DOHH2 (cell line): ENCODE data around the gene MIS12.
A peak's percentile ranks its signal among the peaks of the same experiment; 100 is the strongest.

Experiments
- H3F3A ChIP-seq: fragments of 200-600 bp; sonication (generic), shearing (Covaris generic); 2 replicates; pipeline ENCODE4 v1.6.0; 2016; ENCODE audit warnings: antibody characterized with exemption, mild to moderate bottlenecking; ENCODE audit not compliant: control insufficient read depth, insufficient read depth
- H3K27ac ChIP-seq: fragments of 200-600 bp; sonication (generic); 2 replicates; pipeline ENCODE4 v1.5.1; 2014; ENCODE audit warnings: low read depth, mild to moderate bottlenecking, low read length, moderate library complexity
- H3K27me3 ChIP-seq: fragments of 200-600 bp; sonication (generic); 2 replicates; pipeline ENCODE4 v1.6.1; 2014; ENCODE audit warnings: mild to moderate bottlenecking, low read length, mixed read lengths; ENCODE audit not compliant: control insufficient read depth
- H3K36me3 ChIP-seq: fragments of 200-600 bp; sonication (generic); 2 replicates; pipeline ENCODE4 v1.6.1; 2014; ENCODE audit warnings: mild to moderate bottlenecking, low read length, moderate library complexity, mixed read lengths; ENCODE audit not compliant: control insufficient read depth
- H3K4me1 ChIP-seq: fragments of 200-600 bp; sonication (generic); 2 replicates; pipeline ENCODE4 v1.6.1; 2014; ENCODE audit warnings: mild to moderate bottlenecking, low read length, mixed read lengths; ENCODE audit not compliant: control insufficient read depth
- H3K4me2 ChIP-seq: fragments of 200-600 bp; sonication (generic); 2 replicates; pipeline ENCODE4 v1.6.0; 2014; ENCODE audit warnings: mild to moderate bottlenecking, low read length, moderate library complexity
- H3K4me3 ChIP-seq: fragments of 200-600 bp; sonication (generic); 2 replicates; pipeline ENCODE4 v1.5.1; 2014; ENCODE audit warnings: mild to moderate bottlenecking, low read length, mixed read lengths
- H3K79me2 ChIP-seq: fragments of 200-600 bp; sonication (generic); 2 replicates; pipeline ENCODE4 v1.6.1; 2014; ENCODE audit warnings: mild to moderate bottlenecking, low read length, mixed read lengths; ENCODE audit not compliant: control insufficient read depth
- H3K9me2 ChIP-seq: fragments of 200-600 bp; sonication (generic); replicated peaks from 2 replicates; pipeline ENCODE4 v1.6.1; 2014; ENCODE audit warnings: mild to moderate bottlenecking, low read length, mixed read lengths; ENCODE audit not compliant: control insufficient read depth
- H3K9me3 ChIP-seq: fragments of 200-600 bp; sonication (generic); 2 replicates; pipeline ENCODE4 v1.6.1; 2014; ENCODE audit warnings: antibody characterized with exemption, low read length, mixed read lengths; ENCODE audit not compliant: control insufficient read depth, insufficient read depth
- H4K20me1 ChIP-seq: fragments of 200-600 bp; sonication (generic); 2 replicates; pipeline ENCODE4 v1.6.0; 2014; ENCODE audit warnings: low read depth, mild to moderate bottlenecking, antibody characterized with exemption, low read length, moderate library complexity; ENCODE audit not compliant: control insufficient read depth, insufficient read depth
- CTCF ChIP-seq: fragments of 200-600 bp; sonication (generic); IDR thresholded peaks from one replicate; pipeline ENCODE4 v1.5.1; 2014; ENCODE audit warnings: antibody characterized with exemption, mild to moderate bottlenecking, low read depth, low read length; ENCODE audit not compliant: poor library complexity, severe bottlenecking
- EZH2phosphoT487 ChIP-seq: fragments of 200-600 bp; sonication (generic); IDR thresholded peaks from 2 replicates; pipeline ENCODE4 v1.6.1; 2017; ENCODE audit warnings: borderline replicate concordance, mild to moderate bottlenecking, antibody characterized with exemption, low read length, moderate library complexity, mixed read lengths

MIS12 gene

GRCh38 chr17:5485270-5486205, 828 bp upstream of the MIS12 start, which contains the start of gene DERL2:
TSS of gene DERL2 (minus strand) at chr17:5486178. CDS start at chr17:5486161, 17 bp downstream.
- peaks cover 3% of the 10 kb centered on the region; the same call in 1 of the 2 replicates for H3F3A ChIP-seq
- H3K4me3 ChIP-seq = peak within 1 kb of the TSS; percentile 92
- H3K27ac ChIP-seq = peak within 1 kb of the TSS; percentile 94
- H3K36me3 ChIP-seq = peaks cover 82% of the 10 kb centered on the region
- H3K9me3 ChIP-seq = no peaks in the 10 kb centered on the region
- H3K79me2 ChIP-seq = peaks cover 88% of the 10 kb centered on the region
- H3K9me2 ChIP-seq = no peaks in the 10 kb centered on the region
- H4K20me1 ChIP-seq = peaks cover 11% of the 10 kb centered on the region; the same call in 1 of the 2 replicates
- H3K4me1 ChIP-seq = peaks cover 27% of the 10 kb centered on the region
- H3K27me3 ChIP-seq = no peaks in the 10 kb centered on the region
- TF ChIP-seq EZH2phosphoT487 (no peak), CTCF (no peak)
- H3K4me2 ChIP-seq = peak within 1 kb of the TSS; percentile 89

- TF ChIP-seq EZH2phosphoT487 (no peak), CTCF (no peak)
- peaks cover 57% of the 10 kb centered on the region for H3K36me3 ChIP-seq
These were observed 2.4 kb downstream of the MIS12 start for GRCh38 chr17:5488752-5489151.

GRCh38 chr17:5492970-5493369, 6.6 kb downstream of the MIS12 start:
- H3F3A ChIP-seq = peaks cover 8% of the 10 kb centered on the region; the same call in 1 of the 2 replicates
- H3K79me2 ChIP-seq = peaks cover 25% of the 10 kb centered on the region
- H4K20me1 ChIP-seq = 0 out of 2 replicates have a peak, but pooled peaks cover 5% of the 10 kb centered on the region
- H3K4me2 ChIP-seq = no peak overlapping the region
- H3K4me1 ChIP-seq = 0 out of 2 replicates have a peak, but pooled peaks cover 2% of the 10 kb centered on the region
- no peaks in the 10 kb centered on the region for H3K9me2 ChIP-seq
- H3K9me3 ChIP-seq = no peaks in the 10 kb centered on the region
- TF ChIP-seq EZH2phosphoT487 (no peak), CTCF (no peak)
- H3K27me3 ChIP-seq = 0 out of 2 replicates have a peak, but pooled peaks cover 3% of the 10 kb centered on the region
- H3K36me3 ChIP-seq = peaks cover 30% of the 10 kb centered on the region
- H3K27ac ChIP-seq = no peak overlapping the region
- no peak overlapping the region for H3K4me3 ChIP-seq

More at GRCh38 chr17:5488752-5489151, 2.4 kb downstream of the MIS12 start:
- H3K27ac ChIP-seq = no peak overlapping the region
- H4K20me1 ChIP-seq = peaks cover 11% of the 10 kb centered on the region; the same call in 1 of the 2 replicates
- no peaks in the 10 kb centered on the region for H3K27me3 ChIP-seq
- peaks cover 63% of the 10 kb centered on the region for H3K79me2 ChIP-seq
- H3K4me1 ChIP-seq = peaks cover 23% of the 10 kb centered on the region
- no peak overlapping the region for H3K4me3 ChIP-seq
- H3K4me2 ChIP-seq = no peak overlapping the region
- no peaks in the 10 kb centered on the region for H3K9me2 ChIP-seq
- H3K9me3 ChIP-seq = no peaks in the 10 kb centered on the region
- H3F3A ChIP-seq = peaks cover 8% of the 10 kb centered on the region; the same call in 1 of the 2 replicates
